Liver (tissue), 9 donors: Measurements from ENCODE around the gene GGTLC2. TPM values are rescaled to one million over a fixed set of nuclear protein-coding genes. Genes with fewer than 3 reads are reported as not detected.
"Not testable (repeated sequence)": the region's sequence is repeated elsewhere in the genome, so short reads cannot be mapped to it uniquely, and the experiment has no call there.

Source experiments
- DNase-seq: peaks from one replicate; pipeline ENCODE4 v3.0.0-alpha.2; 2017; ENCODE audit warnings: low spot score
- H3K27ac ChIP-seq, 2 donors: one replicate each; pipeline ENCODE4 v1.7.0; 2013; ENCODE audit warnings: inconsistent platforms in 2 of 2, low read length in 2 of 2, control low read depth in 1 of 2, low read depth in 1 of 2, mild to moderate bottlenecking in 1 of 2
- H3K27me3 ChIP-seq, 4 donors: one replicate each; pipeline versions ENCODE4 v1.6.1 to v1.7.0; 2013; ENCODE audit warnings: low read length in 3 of 4, inconsistent platforms in 1 of 4, mild to moderate bottlenecking in 1 of 4, moderate library complexity in 1 of 4; ENCODE audit not compliant: control insufficient read depth in 4 of 4, insufficient read depth in 4 of 4
- H3K36me3 ChIP-seq, 4 donors: one replicate each; pipeline versions ENCODE4 v1.6.1 to v1.7.0; 2013; ENCODE audit warnings: low read length in 3 of 4, mild to moderate bottlenecking in 3 of 4, low read depth in 1 of 4, moderate library complexity in 1 of 4; ENCODE audit not compliant: control insufficient read depth in 4 of 4, insufficient read depth in 3 of 4
- H3K4me1 ChIP-seq, 4 donors: one replicate each; pipeline versions ENCODE4 v1.6.1 to v1.7.0; 2013; ENCODE audit warnings: low read length in 3 of 4, mild to moderate bottlenecking in 3 of 4, moderate library complexity in 1 of 4; ENCODE audit not compliant: control insufficient read depth in 4 of 4, insufficient read depth in 4 of 4
- H3K4me3 ChIP-seq, 3 donors: one replicate each; pipeline versions ENCODE4 v1.6.1 to v1.7.0; 2013; ENCODE audit warnings: low read length in 3 of 3, control low read depth in 1 of 3, low read depth in 1 of 3, mild to moderate bottlenecking in 1 of 3
- H3K9ac ChIP-seq, 2 donors: one replicate each; pipeline ENCODE4 v1.7.0; 2013; ENCODE audit warnings: low read length in 2 of 2, mild to moderate bottlenecking in 2 of 2, moderate library complexity in 2 of 2, control low read depth in 1 of 2, low read depth in 1 of 2
- H3K9me3 ChIP-seq, 4 donors: one replicate each; pipeline versions ENCODE4 v1.6.1 to v1.7.0; 2013; ENCODE audit warnings: low read length in 3 of 4; ENCODE audit not compliant: control insufficient read depth in 4 of 4
- EGR1 ChIP-seq, 2 donors: IDR thresholded peaks; 2 replicates each; pipeline ENCODE4 v1.6.1; 2016 to 2018; ENCODE audit warnings: antibody characterized with exemption in 2 of 2, low read depth in 2 of 2
- HNF4A ChIP-seq, 2 donors: conservative IDR thresholded peaks; 2 replicates each; pipeline ENCODE4 v1.6.1; 2016; ENCODE audit warnings: antibody characterized with exemption in 2 of 2, mild to moderate bottlenecking in 2 of 2
- YY1 ChIP-seq: IDR thresholded peaks from 2 replicates; pipeline ENCODE4 v1.6.1; 2016; ENCODE audit warnings: antibody characterized with exemption, mild to moderate bottlenecking
- WGBS: extraction: QIAGEN DNeasy Blood & Tissue Kit; methylation state at CpG from one replicate; pipeline ENCODE4 v1.1.7; 2013; 5-methylcytosine and 5-hydroxymethylcytosine counted together
- polyA plus RNA-seq, 2 donors: library from polyadenylated mRNA; stranded (reverse) in 1 of 2; unstranded in 1 of 2; fragments of 200-250 nt in 1 of 2; fragments of >200 nt in 1 of 2; fragmentation: Nextera tagmentation in 1 of 2; extraction: Ambion mirVana in 1 of 2; gene quantifications; one replicate each; pipeline versions ENCODE4 v1.2.1 to v1.2.3, GENCODE V29; 2013 to 2015
- total RNA-seq, 2 donors: library from RNA; depleted of rRNA; stranded (reverse); fragments of >200 nt; gene quantifications; one replicate each; pipeline ENCODE4 v1.2.3, GENCODE V29; 2014
- TF ChIP-seq, protein P1 (sequence below): fragments of 150-350 bp; IDR thresholded peaks from 2 replicates; pipeline ENCODE4 v1.5.1; 2017; ENCODE audit warnings: improper control_type of control experiment, low read depth, low read length; ENCODE audit not compliant: missing input control
- TF ChIP-seq, protein P2 (sequence below): IDR thresholded peaks from 2 replicates; pipeline ENCODE4 v1.6.1; 2016; ENCODE audit warnings: antibody characterized with exemption
- TF ChIP-seq, protein P3 (sequence below): IDR thresholded peaks from 2 replicates; pipeline ENCODE4 v1.6.1; 2016; ENCODE audit warnings: antibody characterized with exemption
- donor health status: healthy.
- donor health status: healthy.
- donor health status: healthy.
- donor health status: healthy.
- donor health status: healthy.

Gene GGTLC2
- total and polyA plus RNA-seq, 4 donors: not detected

DNA sequence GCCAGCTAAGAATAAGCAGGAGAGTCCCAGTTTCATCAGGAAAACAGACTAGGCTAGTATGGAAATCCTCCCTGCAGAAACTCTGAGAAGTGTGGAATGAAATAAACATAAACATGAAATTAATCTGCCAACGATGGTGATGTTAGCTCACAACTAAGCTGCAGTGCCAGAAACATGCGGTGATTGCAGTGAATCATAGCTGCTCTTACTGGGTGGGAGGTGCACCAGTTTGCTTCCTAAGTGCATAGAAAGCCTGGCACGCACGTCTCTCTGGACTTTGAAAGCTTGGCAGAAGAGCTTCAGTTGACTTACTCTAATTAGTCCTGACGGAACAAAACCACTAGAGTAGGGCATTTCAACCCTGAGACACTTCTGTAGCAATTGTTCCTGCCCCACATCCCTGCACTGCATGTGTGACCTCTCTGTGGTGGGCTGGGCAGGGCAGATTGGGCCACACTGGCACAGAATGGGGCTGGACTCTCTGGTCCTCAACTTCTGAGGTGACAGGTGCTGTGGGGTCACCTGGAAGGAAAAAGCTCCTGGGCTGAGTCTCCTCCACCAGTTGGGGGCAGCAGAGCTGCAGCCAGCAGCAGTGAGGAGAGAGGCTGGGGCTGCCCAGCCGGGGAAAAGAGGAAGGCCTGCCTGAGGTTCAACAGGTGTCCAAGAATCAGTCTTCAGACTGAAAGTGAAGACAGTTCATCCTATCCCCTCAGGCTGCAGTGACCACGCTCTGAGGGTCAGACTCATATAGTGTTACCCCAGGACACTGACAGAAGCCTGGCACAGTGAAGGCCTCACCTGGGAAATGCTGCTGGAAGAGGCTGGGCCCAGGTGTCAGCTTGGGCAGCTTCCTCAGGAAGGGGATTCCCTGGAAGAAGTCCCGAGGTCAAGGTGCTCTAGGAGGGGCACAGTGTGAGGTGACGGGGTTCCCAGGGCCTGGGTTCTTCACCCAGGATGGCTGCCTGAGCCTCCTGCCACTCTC is 40.5 kb downstream of the GGTLC2 start (continued):
- TF ChIP-seq, protein P1, sequence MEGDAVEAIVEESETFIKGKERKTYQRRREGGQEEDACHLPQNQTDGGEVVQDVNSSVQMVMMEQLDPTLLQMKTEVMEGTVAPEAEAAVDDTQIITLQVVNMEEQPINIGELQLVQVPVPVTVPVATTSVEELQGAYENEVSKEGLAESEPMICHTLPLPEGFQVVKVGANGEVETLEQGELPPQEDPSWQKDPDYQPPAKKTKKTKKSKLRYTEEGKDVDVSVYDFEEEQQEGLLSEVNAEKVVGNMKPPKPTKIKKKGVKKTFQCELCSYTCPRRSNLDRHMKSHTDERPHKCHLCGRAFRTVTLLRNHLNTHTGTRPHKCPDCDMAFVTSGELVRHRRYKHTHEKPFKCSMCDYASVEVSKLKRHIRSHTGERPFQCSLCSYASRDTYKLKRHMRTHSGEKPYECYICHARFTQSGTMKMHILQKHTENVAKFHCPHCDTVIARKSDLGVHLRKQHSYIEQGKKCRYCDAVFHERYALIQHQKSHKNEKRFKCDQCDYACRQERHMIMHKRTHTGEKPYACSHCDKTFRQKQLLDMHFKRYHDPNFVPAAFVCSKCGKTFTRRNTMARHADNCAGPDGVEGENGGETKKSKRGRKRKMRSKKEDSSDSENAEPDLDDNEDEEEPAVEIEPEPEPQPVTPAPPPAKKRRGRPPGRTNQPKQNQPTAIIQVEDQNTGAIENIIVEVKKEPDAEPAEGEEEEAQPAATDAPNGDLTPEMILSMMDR: peak; percentile 54
- TF ChIP-seq YY1: no peak

DNA sequence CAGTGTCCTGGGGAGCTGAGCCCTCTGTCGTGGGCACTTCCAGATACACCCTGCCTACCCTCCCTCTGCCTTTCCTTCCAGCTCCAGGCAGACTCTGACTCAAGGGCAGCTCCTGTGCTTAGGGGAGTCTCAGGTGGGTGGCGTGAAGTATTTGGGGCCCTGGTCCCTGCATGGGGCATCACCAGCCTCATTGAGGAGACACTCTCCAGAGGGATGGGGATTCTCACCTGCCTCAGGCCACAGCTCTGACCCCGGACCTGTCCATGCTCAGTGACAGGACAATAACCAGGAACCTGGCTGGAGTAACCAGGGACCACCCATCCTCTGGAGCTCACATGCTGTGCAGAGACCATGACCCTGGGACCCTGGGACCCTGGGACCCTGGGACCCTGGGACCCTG is 41.2 kb downstream of the GGTLC2 start:
- DNase-seq: no peak
- Histone ChIP-seq H3K27ac (no peak overlapping the region), H3K27me3 (no peaks in the 10 kb centered on the region), H3K9me3 (no peaks in the 10 kb centered on the region), H3K4me1 (peaks cover 0 to 16% (median 10%) of the 10 kb centered on the region in 4 donors), H3K4me3 (no peak overlapping the region), H3K9ac (no peak overlapping the region), H3K36me3 (no peaks in the 10 kb centered on the region)
- TF ChIP-seq, protein P1: no peak
- TF ChIP-seq EGR1 (IDR thresholded peaks at IDR 0.05; ENCODE audit: low read depth in 2 of 2) (no peak), HNF4A (conservative IDR thresholded peaks at IDR 0.05) (no peak)
- TF ChIP-seq, protein P2, sequence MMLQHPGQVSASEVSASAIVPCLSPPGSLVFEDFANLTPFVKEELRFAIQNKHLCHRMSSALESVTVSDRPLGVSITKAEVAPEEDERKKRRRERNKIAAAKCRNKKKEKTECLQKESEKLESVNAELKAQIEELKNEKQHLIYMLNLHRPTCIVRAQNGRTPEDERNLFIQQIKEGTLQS: no peak
- TF ChIP-seq, protein P3, sequence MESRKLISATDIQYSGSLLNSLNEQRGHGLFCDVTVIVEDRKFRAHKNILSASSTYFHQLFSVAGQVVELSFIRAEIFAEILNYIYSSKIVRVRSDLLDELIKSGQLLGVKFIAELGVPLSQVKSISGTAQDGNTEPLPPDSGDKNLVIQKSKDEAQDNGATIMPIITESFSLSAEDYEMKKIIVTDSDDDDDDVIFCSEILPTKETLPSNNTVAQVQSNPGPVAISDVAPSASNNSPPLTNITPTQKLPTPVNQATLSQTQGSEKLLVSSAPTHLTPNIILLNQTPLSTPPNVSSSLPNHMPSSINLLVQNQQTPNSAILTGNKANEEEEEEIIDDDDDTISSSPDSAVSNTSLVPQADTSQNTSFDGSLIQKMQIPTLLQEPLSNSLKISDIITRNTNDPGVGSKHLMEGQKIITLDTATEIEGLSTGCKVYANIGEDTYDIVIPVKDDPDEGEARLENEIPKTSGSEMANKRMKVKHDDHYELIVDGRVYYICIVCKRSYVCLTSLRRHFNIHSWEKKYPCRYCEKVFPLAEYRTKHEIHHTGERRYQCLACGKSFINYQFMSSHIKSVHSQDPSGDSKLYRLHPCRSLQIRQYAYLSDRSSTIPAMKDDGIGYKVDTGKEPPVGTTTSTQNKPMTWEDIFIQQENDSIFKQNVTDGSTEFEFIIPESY: no peak
- 94% methylated on average over 3 of the region's 3 CpGs for WGBS

DNA sequence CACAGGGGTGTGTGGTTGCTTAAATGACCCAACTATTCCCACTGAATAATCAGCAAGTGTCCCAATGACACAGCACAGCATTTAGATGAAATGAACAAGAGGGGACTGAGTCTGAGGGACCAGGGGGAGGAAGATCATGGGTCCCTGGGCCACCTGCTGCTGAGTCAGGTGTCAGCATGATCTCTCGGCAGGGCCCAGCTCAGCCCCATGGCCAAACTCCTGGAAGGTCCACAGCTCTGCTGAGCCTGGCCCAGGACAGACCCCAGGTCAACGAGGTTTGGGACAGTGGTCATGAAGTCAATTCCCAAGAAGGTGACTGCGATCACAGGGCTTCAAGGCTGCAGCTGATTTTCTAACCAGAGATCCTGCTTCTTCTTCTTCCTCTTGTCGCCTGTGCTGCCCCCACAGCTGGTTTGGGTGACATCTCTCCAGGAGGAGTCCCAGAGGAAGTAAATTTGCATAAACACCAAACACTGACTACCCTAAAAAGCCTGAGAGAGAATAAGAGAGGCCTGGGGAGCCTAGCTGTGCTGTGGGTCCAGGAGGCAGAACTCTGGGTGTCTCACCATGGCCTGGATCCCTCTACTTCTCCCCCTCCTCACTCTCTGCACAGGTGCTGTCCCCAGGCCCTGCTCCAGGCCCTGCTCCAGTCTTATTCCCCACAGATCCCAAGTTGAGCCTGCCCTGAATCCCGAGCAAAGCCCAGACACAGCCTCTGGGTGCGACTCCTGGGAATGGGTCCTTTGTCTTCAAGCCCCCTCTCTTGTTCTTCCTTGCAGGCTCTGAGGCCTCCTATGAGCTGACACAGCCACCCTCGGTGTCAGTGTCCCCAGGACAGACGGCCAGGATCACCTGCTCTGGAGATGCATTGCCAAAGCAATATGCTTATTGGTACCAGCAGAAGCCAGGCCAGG is 42.0 kb downstream of the GGTLC2 start:
- not testable (repeated sequence) for H3K9ac ChIP-seq, H3K27me3 ChIP-seq, H3K36me3 ChIP-seq, DNase-seq, H3K27ac ChIP-seq, H3K9me3 ChIP-seq, H3K4me3 ChIP-seq
- 89% methylated on average over 8 of the region's 8 CpGs for WGBS
- peaks cover 1 to 17% (median 12%) of the 10 kb centered on the region in 4 donors for H3K4me1 ChIP-seq
